ENCODE data around the gene KIZ.

The KIZ gene

GRCh38 chr20:21101453-21101931, 24.4 kb upstream of the KIZ start:
- no peak for TF ChIP-seq CTCF (conservative IDR thresholded peaks at IDR 0.05)
- no peak overlapping the region for H3K27ac ChIP-seq

- H3K27ac ChIP-seq = no peak overlapping the region
- no peak for TF ChIP-seq CTCF (conservative IDR thresholded peaks at IDR 0.05)
These were observed 23.8 kb upstream of the KIZ start for GRCh38 chr20:21101932-21102575.

- no peak overlapping the region for H3K27ac ChIP-seq
- no peak for TF ChIP-seq CTCF (conservative IDR thresholded peaks at IDR 0.05)
These were observed 23.1 kb upstream of the KIZ start for GRCh38 chr20:21102603-21103311.

- no peak for TF ChIP-seq CTCF (conservative IDR thresholded peaks at IDR 0.05)
- no peak overlapping the region for H3K27ac ChIP-seq
These were observed 22.1 kb upstream of the KIZ start for GRCh38 chr20:21103582-21104465.

- TF ChIP-seq CTCF (conservative IDR thresholded peaks at IDR 0.05) = no peak
- no peak overlapping the region for H3K27ac ChIP-seq
These were observed 21.5 kb upstream of the KIZ start for GRCh38 chr20:21104466-21104761.

- TF ChIP-seq CTCF (conservative IDR thresholded peaks at IDR 0.05) = no peak
- H3K27ac ChIP-seq = no peak overlapping the region
These were observed 21.0 kb upstream of the KIZ start for GRCh38 chr20:21104921-21105320.
